HepG2 (cell line): Measurements from ENCODE around the gene SLC25A25. TPM values are rescaled to one million over a fixed set of nuclear protein-coding genes. Genes with fewer than 3 reads are reported as not detected.
A peak's percentile ranks its signal among the peaks of the same experiment; 100 is the strongest.

Source experiments
- ARNT2 ChIP-seq: sonication (generic); formaldehyde crosslinking; IDR thresholded peaks from 2 replicates; pipeline ENCODE4 v1.8.0; 2022; ENCODE audit warnings: mild to moderate bottlenecking, low read depth, missing genetic modification reagents, moderate library complexity
- FIP1L1 ChIP-seq: fragments of 200-400 bp; formaldehyde crosslinking; IDR thresholded peaks from 2 replicates; pipeline ENCODE4 v1.6.1; 2018; ENCODE audit warnings: low read depth, mild to moderate bottlenecking, low read length, moderate library complexity, borderline replicate concordance; ENCODE audit not compliant: insufficient read depth
- FOXJ3 ChIP-seq: sonication (generic); formaldehyde crosslinking; IDR thresholded peaks from 2 replicates; pipeline ENCODE4 v1.4.0; 2020; ENCODE audit warnings: missing genetic modification reagents, mild to moderate bottlenecking, borderline replicate concordance
- IRX3 ChIP-seq: sonication (generic); formaldehyde crosslinking; IDR thresholded peaks from 2 replicates; pipeline ENCODE4 v1.8.1; 2023; ENCODE audit warnings: mild to moderate bottlenecking, low read depth, missing genetic modification reagents, borderline replicate concordance
- KMT2B ChIP-seq: IDR thresholded peaks from 2 replicates; pipeline ENCODE4 v1.6.1; 2016; ENCODE audit warnings: missing genetic modification reagents, missing compliant biosample characterization
- NCOA5 ChIP-seq: sonication (generic); formaldehyde crosslinking; IDR thresholded peaks from 2 replicates; pipeline ENCODE4 v1.4.0; 2020; ENCODE audit warnings: missing genetic modification reagents
- NFATC3 ChIP-seq: sonication (generic); formaldehyde crosslinking; IDR thresholded peaks from 2 replicates; pipeline ENCODE4 v1.5.1; 2020; ENCODE audit warnings: mild to moderate bottlenecking, missing genetic modification reagents
- PRDM15 ChIP-seq: sonication (generic); formaldehyde crosslinking; IDR thresholded peaks from 2 replicates; pipeline ENCODE4 v1.4.0; 2020; ENCODE audit warnings: missing genetic modification reagents
- RBM22 ChIP-seq: fragments of 200-400 bp; formaldehyde crosslinking; optimal IDR thresholded peaks from 2 replicates; pipeline ENCODE3; 2017; ENCODE audit warnings: mild to moderate bottlenecking, low read length, moderate library complexity
- RXRB ChIP-seq: IDR thresholded peaks from 2 replicates; pipeline ENCODE4 v1.6.1; 2016; ENCODE audit warnings: borderline replicate concordance, missing genetic modification reagents, missing compliant biosample characterization
- SAP130 ChIP-seq: IDR thresholded peaks from 2 replicates; pipeline ENCODE4 v1.6.1; 2016; ENCODE audit warnings: low read depth
- SMAD9 ChIP-seq: sonication (generic); formaldehyde crosslinking; IDR thresholded peaks from 2 replicates; pipeline ENCODE4 v1.5.1; 2020; ENCODE audit warnings: mild to moderate bottlenecking, missing genetic modification reagents
- TCF7 ChIP-seq: sonication (generic); IDR thresholded peaks from 2 replicates; pipeline ENCODE4 v1.6.1; 2016; ENCODE audit warnings: antibody characterized with exemption, low read depth
- THYN1 ChIP-seq: sonication (generic); formaldehyde crosslinking; IDR thresholded peaks from 2 replicates; pipeline ENCODE4 v1.8.1; 2023; ENCODE audit warnings: low read depth, mild to moderate bottlenecking, moderate library complexity, missing genetic modification reagents, borderline replicate concordance
- U2AF1 ChIP-seq: fragments of 200-400 bp; formaldehyde crosslinking; optimal IDR thresholded peaks from 2 replicates; pipeline ENCODE3; 2017; ENCODE audit warnings: mild to moderate bottlenecking, low read depth, low read length
- ZBTB38 ChIP-seq: sonication (generic); formaldehyde crosslinking; IDR thresholded peaks from 2 replicates; pipeline ENCODE4 v1.5.1; 2020; ENCODE audit warnings: mild to moderate bottlenecking, missing genetic modification reagents
- ZBTB4 ChIP-seq: sonication (generic); formaldehyde crosslinking; IDR thresholded peaks from 2 replicates; pipeline ENCODE4 v1.4.0; 2020; ENCODE audit warnings: missing genetic modification reagents, mild to moderate bottlenecking, borderline replicate concordance
- ZNF160 ChIP-seq: sonication (generic); formaldehyde crosslinking; IDR thresholded peaks from 2 replicates; pipeline ENCODE4 v1.8.0; 2022; ENCODE audit warnings: mild to moderate bottlenecking, inconsistent platforms, missing genetic modification reagents
- ZNF30 ChIP-seq: sonication (generic); formaldehyde crosslinking; IDR thresholded peaks from 2 replicates; pipeline ENCODE4 v1.5.0; 2020; ENCODE audit warnings: mild to moderate bottlenecking, missing genetic modification reagents
- ZNF790 ChIP-seq: sonication (generic); formaldehyde crosslinking; IDR thresholded peaks from 2 replicates; pipeline ENCODE4 v1.8.0; 2022; ENCODE audit warnings: missing genetic modification reagents, mild to moderate bottlenecking, borderline replicate concordance
- ZSCAN25 ChIP-seq: sonication (generic); formaldehyde crosslinking; IDR thresholded peaks from 2 replicates; pipeline ENCODE4 v1.8.0; 2022; ENCODE audit warnings: mild to moderate bottlenecking, missing genetic modification reagents
- polyA plus RNA-seq, 8 experiments: library from polyadenylated mRNA; depleted of rRNA in 3 of 8; stranded (reverse) in 7 of 8; unstranded in 1 of 8; fragments of >200 nt; fragmentation: Illumina TruSeq in 4 of 8; extraction: Trizol in 4 of 8; gene quantifications; 2 replicates each; pipeline versions ENCODE4 v1.2.1 to v1.2.3, GENCODE V29; 2011 to 2016; ENCODE audit warnings: low read depth in 4 of 8, missing spikeins in 1 of 8, mixed read lengths in 1 of 8; ENCODE audit not compliant: insufficient read depth in 1 of 8
- total RNA-seq, 5 experiments: library from RNA; depleted of rRNA; stranded (reverse); fragments of >200 nt; fragmentation: Illumina TruSeq; extraction: Trizol; gene quantifications; 2 replicates each; pipeline ENCODE4 v1.2.3, GENCODE V29; 2016; ENCODE audit warnings: low read depth in 1 of 5
- TF ChIP-seq, protein P1 (sequence below): sonication (generic); formaldehyde crosslinking; IDR thresholded peaks from 2 replicates; pipeline ENCODE4 v1.4.0; 2020; ENCODE audit warnings: missing genetic modification reagents; ENCODE audit errors: not compliant biosample characterization

Gene SLC25A25
- total and polyA plus RNA-seq, 2 of the 13 experiments (the other 11 are each of a cell fraction or from before 2014, with no cell fraction given): 10.5 to 24.8 TPM

DNA sequence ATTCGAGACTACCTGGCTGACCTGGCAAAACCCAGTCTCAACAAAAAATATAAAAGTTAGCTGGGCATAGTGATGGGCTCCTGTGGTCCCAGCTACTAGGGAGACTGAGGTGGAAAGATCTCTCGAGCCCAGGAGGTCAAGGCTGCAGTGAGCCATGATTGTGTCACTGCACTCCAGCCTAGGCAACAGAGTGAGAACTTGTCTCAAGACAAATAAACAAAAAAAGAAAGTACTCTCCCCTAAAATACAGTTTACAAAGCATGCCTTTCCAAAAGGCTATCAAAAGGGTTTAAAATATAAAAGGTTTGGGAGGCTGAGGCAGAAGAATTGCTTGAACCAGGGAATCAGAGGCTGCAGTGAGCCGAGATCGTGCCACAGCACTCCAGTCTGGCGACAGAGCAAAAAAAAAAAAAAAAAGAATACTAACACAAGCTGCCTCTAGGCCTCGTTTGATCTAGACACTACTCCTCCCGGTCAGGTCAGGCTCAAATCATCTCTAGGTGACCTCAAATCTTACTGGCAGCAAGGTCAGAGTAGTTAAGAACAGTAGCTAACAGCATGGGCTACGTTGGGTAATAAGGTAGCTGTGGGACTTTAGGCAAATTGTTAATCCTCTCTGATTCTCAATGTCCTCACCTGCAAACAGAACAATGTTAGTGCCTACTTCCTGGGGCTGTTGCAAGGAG lies 10.2 kb upstream of the SLC25A25 start (continued):
- TF ChIP-seq ZBTB4 (CRISPR knock-in tag) (no peak), NFATC3 (CRISPR knock-in tag) (no peak), SAP130 (CRISPR knock-in tag) (no peak; the same call in 1 of the 2 replicates), ZBTB38 (CRISPR knock-in tag) (no peak), RBM22 (no peak), TCF7 (0 out of 2 replicates have a peak, but pooled peaks have one; percentile 38), FIP1L1 (no peak), THYN1 (CRISPR knock-in tag) (no peak), FOXJ3 (CRISPR knock-in tag) (peak; percentile 34; the same call in 1 of the 2 replicates), IRX3 (CRISPR knock-in tag) (no peak), ZNF790 (CRISPR knock-in tag) (no peak), KMT2B (CRISPR knock-in tag) (0 out of 2 replicates have a peak, but pooled peaks have one; percentile 20), ZNF30 (CRISPR knock-in tag) (no peak), ZSCAN25 (CRISPR knock-in tag) (no peak), PRDM15 (CRISPR knock-in tag) (no peak), U2AF1 (no peak), NCOA5 (CRISPR knock-in tag) (no peak), ARNT2 (no peak), RXRB (CRISPR knock-in tag) (peak; percentile 23; the same call in 1 of the 2 replicates), ZNF160 (no peak), SMAD9 (CRISPR knock-in tag) (no peak)
- TF ChIP-seq, protein P1, sequence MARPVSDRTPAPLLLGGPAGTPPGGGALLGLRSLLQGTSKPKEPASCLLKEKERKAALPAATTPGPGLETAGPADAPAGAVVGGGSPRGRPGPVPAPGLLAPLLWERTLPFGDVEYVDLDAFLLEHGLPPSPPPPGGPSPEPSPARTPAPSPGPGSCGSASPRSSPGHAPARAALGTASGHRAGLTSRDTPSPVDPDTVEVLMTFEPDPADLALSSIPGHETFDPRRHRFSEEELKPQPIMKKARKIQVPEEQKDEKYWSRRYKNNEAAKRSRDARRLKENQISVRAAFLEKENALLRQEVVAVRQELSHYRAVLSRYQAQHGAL: no peak
